Bronchial epithelial cell (primary cell): Measurements from ENCODE around the gene ANKIB1. TPM values are rescaled to one million over a fixed set of nuclear protein-coding genes. Genes with fewer than 3 reads are reported as not detected.
A peak's percentile ranks its signal among the peaks of the same experiment; 100 is the strongest.

Experiments used
- DNase-seq: peaks from one replicate; pipeline ENCODE4 v3.0.0-alpha.2; 2010; ENCODE audit warnings: low read depth
- FAIRE-seq: peaks from 2 replicates; lab custom pipeline; 2011; peaks lifted over from hg19 to GRCh38; lab: Jason Lieb, UNC
- H3K27me3 ChIP-seq: 2 replicates; pipeline ENCODE4 v1.5.1; 2011; ENCODE audit warnings: low read length; ENCODE audit not compliant: control insufficient read depth, insufficient read depth
- H3K36me3 ChIP-seq: 2 replicates; pipeline ENCODE4 v1.5.1; 2011; ENCODE audit warnings: low read length; ENCODE audit not compliant: control insufficient read depth, insufficient read depth
- H3K4me3 ChIP-seq: 2 replicates; pipeline ENCODE4 v1.5.1; 2011; ENCODE audit warnings: mild to moderate bottlenecking, low read depth, low read length, control low read depth
- total RNA-seq: library from RNA; depleted of rRNA; stranded (reverse); fragments of >200 nt; gene quantifications from 2 replicates; pipeline ENCODE4 v1.2.1, GENCODE V29; 2014
- TF ChIP-seq, protein P1 (sequence below): IDR thresholded peaks from 2 replicates; pipeline ENCODE4 v1.5.1; 2011; ENCODE audit warnings: mild to moderate bottlenecking, moderate library complexity, low read length, control low read depth, inconsistent platforms; ENCODE audit not compliant: insufficient read depth, severe bottlenecking

Gene ANKIB1
- total RNA-seq, 1 donor from 2014 or later: 42.1 TPM

GRCh38 chr7:92259062-92259461 lies 13.3 kb downstream of the ANKIB1 start:
- DNase-seq (no peak), FAIRE-seq (no peak)
- Histone ChIP-seq H3K36me3 (no peaks in the 10 kb centered on the region), H3K4me3 (no peak overlapping the region), H3K27me3 (no peaks in the 10 kb centered on the region)
- TF ChIP-seq, protein P1, sequence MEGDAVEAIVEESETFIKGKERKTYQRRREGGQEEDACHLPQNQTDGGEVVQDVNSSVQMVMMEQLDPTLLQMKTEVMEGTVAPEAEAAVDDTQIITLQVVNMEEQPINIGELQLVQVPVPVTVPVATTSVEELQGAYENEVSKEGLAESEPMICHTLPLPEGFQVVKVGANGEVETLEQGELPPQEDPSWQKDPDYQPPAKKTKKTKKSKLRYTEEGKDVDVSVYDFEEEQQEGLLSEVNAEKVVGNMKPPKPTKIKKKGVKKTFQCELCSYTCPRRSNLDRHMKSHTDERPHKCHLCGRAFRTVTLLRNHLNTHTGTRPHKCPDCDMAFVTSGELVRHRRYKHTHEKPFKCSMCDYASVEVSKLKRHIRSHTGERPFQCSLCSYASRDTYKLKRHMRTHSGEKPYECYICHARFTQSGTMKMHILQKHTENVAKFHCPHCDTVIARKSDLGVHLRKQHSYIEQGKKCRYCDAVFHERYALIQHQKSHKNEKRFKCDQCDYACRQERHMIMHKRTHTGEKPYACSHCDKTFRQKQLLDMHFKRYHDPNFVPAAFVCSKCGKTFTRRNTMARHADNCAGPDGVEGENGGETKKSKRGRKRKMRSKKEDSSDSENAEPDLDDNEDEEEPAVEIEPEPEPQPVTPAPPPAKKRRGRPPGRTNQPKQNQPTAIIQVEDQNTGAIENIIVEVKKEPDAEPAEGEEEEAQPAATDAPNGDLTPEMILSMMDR: no peak

- TF ChIP-seq, protein P1: no peak
- no peaks in the 10 kb centered on the region for H3K27me3 ChIP-seq
- no peak overlapping the region for H3K4me3 ChIP-seq
- FAIRE-seq (peak; percentile 13), DNase-seq (peak; percentile 27)
- no peaks in the 10 kb centered on the region for H3K36me3 ChIP-seq
Measured at GRCh38 chr7:92259610-92260247, 14.0 kb downstream of the ANKIB1 start.

DNA sequence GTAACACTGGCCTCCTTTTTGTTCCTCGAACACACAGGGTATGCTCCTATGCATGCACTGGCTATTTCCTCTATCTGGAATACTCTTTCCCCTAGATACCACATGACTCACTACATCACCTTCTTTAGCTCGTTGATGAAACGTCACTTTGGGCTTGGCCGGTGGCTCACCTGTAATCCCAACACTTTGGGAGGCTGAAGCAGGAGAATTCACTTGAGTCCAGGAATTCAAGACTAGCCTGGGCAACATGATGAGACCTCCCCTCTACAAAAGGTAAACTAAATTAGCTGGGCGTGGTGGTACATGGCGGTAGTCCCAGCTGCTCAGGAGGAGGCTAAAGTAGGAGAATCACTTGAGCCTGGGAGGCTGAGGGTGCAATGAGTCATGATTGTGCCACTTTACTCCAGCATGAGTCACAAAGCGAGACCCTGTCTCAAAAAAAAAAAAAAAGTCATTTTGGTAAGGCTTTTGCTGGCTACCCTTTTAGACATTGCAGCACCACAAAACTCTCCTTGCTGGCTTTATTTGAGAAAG lies 14.5 kb downstream of the ANKIB1 start:
- no peaks in the 10 kb centered on the region for H3K36me3 ChIP-seq
- TF ChIP-seq, protein P1: no peak
- H3K27me3 ChIP-seq: no peaks in the 10 kb centered on the region
- FAIRE-seq: peak; percentile 90
- no peak overlapping the region for H3K4me3 ChIP-seq
- DNase-seq: peak; percentile 95

DNA sequence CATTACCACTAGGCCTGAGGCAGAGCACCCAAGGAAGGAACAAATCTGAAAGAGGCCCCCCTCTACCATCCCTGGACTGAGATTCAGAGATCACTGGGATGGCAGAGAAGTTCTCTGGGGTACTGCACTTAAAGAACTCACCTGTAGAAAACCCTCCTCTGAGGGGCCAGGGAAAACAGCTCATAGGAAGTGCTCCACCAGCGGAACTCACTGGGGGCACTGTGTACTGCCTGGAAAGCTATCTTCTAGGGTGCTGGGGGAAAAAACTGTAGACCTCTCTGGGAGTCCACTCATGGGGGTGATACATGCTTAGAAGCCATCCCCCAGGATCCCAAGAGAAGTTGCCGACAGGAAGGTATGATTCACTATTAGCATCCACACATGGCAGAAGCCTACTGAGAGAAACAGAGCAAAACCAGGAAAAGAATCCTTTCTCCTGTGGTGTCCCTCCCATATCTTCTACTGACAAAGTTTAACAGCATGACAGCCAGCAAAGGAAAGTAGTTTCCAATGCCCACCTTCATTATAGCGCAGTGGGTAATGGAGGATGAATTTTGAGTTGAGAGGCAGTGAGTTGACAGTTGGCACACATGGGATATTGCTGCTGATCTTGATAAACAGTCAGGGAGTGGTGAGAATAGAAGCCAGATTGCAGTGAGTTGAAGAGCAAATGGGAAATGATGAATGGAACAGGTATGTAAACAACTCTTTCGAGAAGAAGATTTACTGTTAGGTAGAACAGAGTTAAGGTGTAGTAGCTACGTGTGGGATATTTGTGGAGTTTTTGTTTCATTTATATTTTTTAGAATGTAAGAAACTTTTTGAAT lies 20.9 kb downstream of the ANKIB1 start:
- TF ChIP-seq, protein P1: no peak
- Histone ChIP-seq H3K27me3 (no peaks in the 10 kb centered on the region), H3K4me3 (no peak overlapping the region), H3K36me3 (no peaks in the 10 kb centered on the region)
- DNase-seq (peak; percentile 77), FAIRE-seq (no peak)

DNA sequence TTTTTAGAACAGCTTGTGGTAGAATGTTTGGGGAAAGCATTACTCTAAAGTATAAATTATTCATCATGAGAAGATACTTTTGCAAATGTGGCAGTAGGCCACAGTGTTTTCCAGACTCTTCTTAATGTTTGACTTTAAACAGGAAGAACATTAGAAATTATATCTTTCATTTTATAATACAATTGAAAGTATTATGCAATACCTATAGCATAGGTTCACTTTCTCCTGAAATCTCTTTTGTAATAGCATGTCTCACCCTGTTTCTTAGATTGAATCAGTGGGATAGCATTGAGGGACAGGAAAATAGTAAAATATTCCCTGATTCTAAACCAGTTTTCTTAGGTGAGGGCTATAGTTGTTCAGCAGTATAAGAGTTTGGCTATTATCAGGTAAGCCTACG lies 23.1 kb downstream of the ANKIB1 start:
- TF ChIP-seq, protein P1: no peak
- Histone ChIP-seq H3K4me3 (no peak overlapping the region), H3K27me3 (no peaks in the 10 kb centered on the region), H3K36me3 (no peaks in the 10 kb centered on the region)
- FAIRE-seq (no peak), DNase-seq (peak; percentile 48)
